ENCODE results near the gene HOXA4. TPM values are rescaled to one million over a fixed set of nuclear protein-coding genes. Genes with fewer than 3 reads are reported as not detected.

The HOXA4 gene
- total RNA-seq, 1 experiment from 2014 or later = 5.6 TPM

DNA sequence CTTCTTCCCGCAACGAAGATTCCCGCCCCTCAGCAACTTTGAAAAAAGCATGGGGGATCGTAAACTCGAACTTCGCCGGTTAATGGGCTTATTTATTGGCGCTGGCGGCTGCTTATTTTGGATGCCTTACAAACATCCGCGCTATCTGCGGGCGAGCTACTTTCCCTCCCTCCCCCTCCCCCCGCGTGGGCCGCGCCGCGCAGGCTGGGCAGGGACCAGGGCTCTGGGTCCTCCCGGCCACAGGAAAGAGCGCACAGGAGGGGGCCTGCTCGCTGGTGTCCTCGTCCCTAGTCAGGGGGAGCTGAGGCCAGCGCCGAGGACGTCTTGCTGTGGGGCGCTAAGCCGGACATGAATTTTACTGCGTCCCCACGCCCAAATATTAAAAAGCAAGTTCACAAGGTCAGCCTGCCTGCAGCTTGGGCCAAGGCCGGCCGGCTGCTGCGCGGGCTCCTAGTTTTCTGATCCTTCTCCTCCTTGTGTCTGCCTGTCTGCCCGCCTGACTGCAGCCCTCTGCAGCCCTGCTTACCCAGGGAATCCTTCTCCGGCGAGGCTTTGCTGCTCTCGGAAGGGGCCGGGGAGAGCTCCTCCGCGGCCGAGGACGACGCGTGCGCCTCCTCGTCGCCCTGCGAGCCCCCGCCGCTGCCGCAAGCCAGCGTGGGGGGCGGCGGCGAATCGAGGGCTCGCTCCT, 42.4 kb upstream of the HOXA4 start:
- Histone ChIP-seq H3K36me3 (peaks cover 5% of the 10 kb centered on the region; the same call in 1 of the 2 replicates), H3K27ac (peak overlapping the region; percentile 82), H3K9me3 (replicated peaks) (no peaks in the 10 kb centered on the region), H3K27me3 (0 out of 2 replicates have a peak, but pooled peaks cover 5% of the 10 kb centered on the region), H3K4me1 (peaks cover 8% of the 10 kb centered on the region), H3K4me3 (peak overlapping the region; percentile 84)
- peak; percentile 70 to 73 for DNase-seq

DNA sequence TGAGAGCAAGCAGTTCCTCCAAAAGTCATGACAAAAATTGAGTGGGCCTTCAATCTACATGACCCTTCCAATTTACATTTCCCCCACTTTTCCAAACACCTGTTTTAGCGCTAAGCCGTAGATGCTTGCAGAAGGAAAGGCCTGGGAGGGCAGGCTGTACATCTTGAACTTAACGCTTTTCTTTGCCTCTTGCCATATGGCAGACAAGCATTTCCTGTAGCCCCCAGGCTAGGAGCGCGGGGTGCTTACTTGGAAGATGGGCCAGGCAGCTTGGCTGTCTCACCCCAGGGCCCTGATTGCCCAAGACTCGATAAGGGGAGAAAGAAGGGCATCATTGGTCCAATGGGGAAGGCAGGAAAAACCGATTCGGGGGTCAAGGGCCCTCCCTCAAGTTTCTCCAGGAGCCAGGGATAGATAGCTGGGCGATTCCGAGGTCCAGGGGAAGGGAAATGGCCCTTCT, 41.8 kb upstream of the HOXA4 start:
- Histone ChIP-seq H3K4me3 (peak overlapping the region; percentile 84), H3K27ac (peak overlapping the region; percentile 82), H3K27me3 (no peaks in the 10 kb centered on the region), H3K36me3 (peaks cover 5% of the 10 kb centered on the region; the same call in 1 of the 2 replicates), H3K9me3 (replicated peaks) (no peaks in the 10 kb centered on the region), H3K4me1 (peaks cover 8% of the 10 kb centered on the region)
- DNase-seq = peak; percentile 30 to 39

DNA sequence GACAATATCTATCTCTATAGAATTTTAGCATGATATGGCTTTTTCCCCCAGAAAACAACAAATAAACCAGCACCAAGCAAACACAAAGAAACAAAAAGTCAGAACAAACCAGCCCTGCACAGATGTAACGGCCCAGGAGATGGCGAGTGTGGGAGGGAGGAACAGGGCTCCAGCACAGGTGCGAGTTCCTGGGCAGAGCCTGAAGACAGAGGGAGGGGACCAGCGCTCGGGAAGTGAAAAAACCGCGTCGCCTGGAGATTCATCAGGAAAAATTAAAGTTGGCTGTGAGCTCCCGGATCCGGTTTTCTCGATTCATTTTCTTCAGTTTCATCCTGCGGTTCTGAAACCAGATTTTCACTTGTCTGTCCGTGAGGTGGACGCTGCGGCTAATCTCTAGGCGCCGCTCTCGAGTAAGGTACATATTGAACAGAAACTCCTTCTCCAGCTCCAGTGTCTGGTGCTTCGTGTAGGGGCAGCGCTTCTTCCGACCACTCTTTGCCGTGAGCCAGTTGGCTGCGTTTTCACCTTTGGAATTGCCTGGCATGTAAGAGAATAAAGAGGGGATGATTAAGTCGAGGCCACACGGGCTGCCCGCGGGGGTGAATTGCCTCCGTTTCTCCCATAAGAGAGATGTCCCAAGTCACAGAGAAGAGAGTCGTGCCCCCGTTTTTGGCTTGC, 41.2 kb upstream of the HOXA4 start:
- Histone ChIP-seq H3K27me3 (no peaks in the 10 kb centered on the region), H3K27ac (no peak overlapping the region), H3K4me3 (peak overlapping the region; percentile 84), H3K9me3 (replicated peaks) (no peaks in the 10 kb centered on the region), H3K36me3 (peaks cover 5% of the 10 kb centered on the region; the same call in 1 of the 2 replicates), H3K4me1 (peaks cover 8% of the 10 kb centered on the region)
- no peak for DNase-seq

DNA sequence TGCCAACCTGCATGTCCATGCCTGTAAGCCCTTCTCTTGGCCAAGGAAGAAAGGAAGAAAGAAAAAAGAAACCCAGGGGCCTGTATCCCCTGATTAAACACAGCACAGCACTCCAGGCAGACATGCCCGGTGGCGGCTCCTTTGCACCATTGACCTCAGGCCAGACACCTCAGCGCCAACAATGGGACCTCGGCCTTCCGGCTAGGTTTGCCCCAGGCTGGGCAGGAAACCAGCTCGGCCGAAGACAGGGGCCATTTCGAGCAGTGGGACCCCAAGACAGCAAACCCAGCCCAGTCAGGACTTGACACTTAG, 40.7 kb upstream of the HOXA4 start:
- Histone ChIP-seq H3K4me1 (peaks cover 8% of the 10 kb centered on the region), H3K9me3 (replicated peaks) (no peaks in the 10 kb centered on the region), H3K36me3 (peaks cover 5% of the 10 kb centered on the region; the same call in 1 of the 2 replicates), H3K27ac (no peak overlapping the region), H3K27me3 (no peaks in the 10 kb centered on the region), H3K4me3 (no peak overlapping the region)
- DNase-seq = no peak

DNA sequence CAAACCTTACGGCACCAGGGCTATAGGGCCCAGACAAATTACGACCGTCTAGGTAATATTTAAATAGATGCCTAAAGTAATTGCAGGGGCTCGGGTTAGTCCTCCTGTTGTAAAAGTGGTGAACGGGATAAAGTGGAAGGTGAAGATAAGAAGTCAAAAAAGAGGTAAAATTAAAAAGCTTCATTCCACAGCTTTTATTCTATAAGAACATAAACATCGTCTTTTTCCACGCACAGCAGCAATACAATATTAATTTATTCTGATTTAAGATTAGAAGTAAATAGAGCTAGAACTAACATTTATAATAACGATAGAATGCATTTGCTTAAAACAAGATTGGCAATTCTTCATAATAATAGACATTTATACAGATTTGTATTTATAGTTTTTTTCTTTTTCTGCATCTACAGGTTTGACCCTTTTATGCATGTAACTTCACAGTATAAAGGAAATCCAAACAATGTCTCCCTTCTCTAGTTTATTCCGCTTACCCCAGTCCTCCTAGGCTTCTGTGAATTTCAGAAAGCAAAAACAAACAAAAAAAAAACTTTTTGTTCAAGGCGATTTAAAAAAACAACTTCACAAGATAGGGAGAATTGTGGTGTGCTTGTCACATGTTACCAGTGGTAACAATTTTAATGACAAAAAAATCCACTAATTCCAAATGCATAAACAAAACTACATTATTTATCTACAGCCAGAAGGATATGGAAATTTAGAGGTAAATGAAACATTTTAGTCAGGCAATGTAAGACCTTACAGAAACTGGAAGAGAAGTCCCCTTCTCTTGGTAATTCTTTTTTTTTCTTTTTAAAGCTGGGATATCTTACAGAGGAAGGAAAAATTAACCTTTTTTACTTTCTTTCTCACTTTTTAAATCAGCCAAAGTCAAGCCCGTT, 40.1 kb upstream of the HOXA4 start:
- no peak for DNase-seq
- Histone ChIP-seq H3K36me3 (peaks cover 5% of the 10 kb centered on the region; the same call in 1 of the 2 replicates), H3K27me3 (no peaks in the 10 kb centered on the region), H3K9me3 (replicated peaks) (no peaks in the 10 kb centered on the region), H3K27ac (no peak overlapping the region), H3K4me3 (no peak overlapping the region), H3K4me1 (peaks cover 8% of the 10 kb centered on the region)

DNA sequence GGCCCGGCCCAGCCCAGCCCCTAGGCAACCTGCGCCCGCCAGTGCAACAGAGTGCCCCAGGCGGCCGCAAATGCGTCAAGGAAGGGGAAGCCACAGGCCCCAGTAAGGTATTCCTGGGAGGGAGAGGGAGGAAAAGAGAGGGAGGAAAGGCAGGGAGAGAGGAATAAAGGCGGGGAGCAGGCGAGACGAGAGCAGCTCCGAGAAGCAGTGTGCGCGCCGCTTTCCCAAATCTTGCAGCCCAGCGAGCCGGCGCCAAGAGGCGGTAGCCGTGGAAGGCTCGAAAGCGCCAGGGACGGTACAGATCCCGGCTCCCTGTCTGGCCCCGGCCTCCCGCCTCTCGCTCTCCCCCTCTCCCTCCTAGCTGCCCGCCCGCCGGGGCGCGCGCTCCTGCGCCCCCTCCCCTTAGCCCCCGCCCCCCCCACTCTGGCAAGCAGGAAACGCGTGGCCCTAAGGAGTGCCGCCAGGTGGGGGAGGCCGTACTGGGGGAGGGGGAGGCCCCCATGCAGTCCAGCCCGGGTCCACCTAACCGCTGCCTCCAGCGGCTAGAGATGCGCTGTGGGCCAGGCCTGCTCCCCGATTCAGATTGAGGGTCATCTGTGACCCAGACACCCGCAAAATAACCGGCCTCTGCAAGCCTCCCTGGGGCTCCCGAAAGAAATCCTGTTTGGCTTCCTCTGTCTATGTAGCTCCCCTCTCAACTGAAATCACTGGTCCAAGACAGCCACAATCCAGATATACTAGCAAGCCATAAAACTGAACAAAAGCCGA, 39.3 kb upstream of the HOXA4 start:
- no peak overlapping the region for H3K4me3 ChIP-seq
- no peaks in the 10 kb centered on the region for H3K9me3 ChIP-seq (replicated peaks)
- no peaks in the 10 kb centered on the region for H3K27me3 ChIP-seq
- no peak overlapping the region for H3K27ac ChIP-seq
- H3K4me1 ChIP-seq = peaks cover 8% of the 10 kb centered on the region
- no peak for DNase-seq
- peaks cover 5% of the 10 kb centered on the region; the same call in 1 of the 2 replicates for H3K36me3 ChIP-seq

DNA sequence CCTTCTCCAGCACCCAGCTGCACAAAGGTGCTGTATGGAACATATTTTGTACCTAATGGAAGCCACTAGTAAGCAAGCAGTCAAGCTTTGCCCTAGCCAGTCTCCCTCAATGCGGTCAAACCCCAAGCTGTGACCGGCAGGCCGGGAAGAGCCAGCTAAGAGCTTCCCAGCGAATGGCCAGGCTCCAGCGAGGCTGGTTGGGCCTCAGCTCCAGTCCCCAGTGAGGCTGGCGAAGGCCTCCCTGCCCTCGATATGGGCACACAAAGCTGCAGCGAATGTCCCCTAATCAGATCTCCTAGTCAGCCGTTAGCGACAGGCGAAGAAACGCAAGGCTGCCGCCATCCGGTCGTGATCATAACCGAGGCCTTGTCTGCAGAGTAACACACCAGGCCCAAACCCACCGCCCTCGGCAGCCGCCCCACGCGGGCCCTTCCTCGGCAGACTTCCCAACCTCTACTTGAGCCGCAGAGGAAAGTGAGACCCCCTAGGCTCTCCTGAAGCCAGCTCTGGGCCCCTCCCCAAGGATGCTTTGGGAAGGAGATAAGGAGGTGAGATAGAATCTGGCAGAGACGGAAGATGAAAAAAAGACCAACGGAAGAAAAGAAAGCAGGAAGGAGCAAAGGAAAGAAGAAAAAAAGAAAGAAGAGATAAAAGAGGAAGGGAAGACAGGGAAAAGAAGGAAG, 37.8 kb upstream of the HOXA4 start:
- Histone ChIP-seq H3K4me3 (no peak overlapping the region), H3K4me1 (peaks cover 8% of the 10 kb centered on the region), H3K27me3 (no peaks in the 10 kb centered on the region), H3K9me3 (replicated peaks) (no peaks in the 10 kb centered on the region), H3K27ac (no peak overlapping the region), H3K36me3 (peaks cover 5% of the 10 kb centered on the region; the same call in 1 of the 2 replicates)
- no peak for DNase-seq

DNA sequence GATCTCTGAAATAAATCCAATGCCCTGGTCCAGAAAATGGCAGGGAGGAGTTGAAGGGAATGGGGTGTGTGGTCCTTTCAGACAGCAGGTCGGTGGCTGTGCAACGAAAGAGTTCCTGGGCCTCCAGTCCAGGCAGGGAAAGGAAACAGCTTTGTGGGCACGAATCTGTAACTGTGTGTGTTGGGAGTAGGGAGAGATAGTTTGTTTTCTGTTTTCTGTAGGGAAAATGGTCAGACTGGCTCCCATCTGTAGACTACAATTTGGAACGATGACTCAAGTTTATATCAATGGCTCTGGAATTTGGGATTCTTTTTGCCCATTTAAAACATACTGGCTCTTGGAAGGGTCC, 37.3 kb upstream of the HOXA4 start:
- no peaks in the 10 kb centered on the region for H3K9me3 ChIP-seq (replicated peaks)
- H3K27ac ChIP-seq = no peak overlapping the region
- peaks cover 8% of the 10 kb centered on the region for H3K4me1 ChIP-seq
- H3K36me3 ChIP-seq = peaks cover 5% of the 10 kb centered on the region; the same call in 1 of the 2 replicates
- no peak overlapping the region for H3K4me3 ChIP-seq
- no peak for DNase-seq
- H3K27me3 ChIP-seq = no peaks in the 10 kb centered on the region

DNA sequence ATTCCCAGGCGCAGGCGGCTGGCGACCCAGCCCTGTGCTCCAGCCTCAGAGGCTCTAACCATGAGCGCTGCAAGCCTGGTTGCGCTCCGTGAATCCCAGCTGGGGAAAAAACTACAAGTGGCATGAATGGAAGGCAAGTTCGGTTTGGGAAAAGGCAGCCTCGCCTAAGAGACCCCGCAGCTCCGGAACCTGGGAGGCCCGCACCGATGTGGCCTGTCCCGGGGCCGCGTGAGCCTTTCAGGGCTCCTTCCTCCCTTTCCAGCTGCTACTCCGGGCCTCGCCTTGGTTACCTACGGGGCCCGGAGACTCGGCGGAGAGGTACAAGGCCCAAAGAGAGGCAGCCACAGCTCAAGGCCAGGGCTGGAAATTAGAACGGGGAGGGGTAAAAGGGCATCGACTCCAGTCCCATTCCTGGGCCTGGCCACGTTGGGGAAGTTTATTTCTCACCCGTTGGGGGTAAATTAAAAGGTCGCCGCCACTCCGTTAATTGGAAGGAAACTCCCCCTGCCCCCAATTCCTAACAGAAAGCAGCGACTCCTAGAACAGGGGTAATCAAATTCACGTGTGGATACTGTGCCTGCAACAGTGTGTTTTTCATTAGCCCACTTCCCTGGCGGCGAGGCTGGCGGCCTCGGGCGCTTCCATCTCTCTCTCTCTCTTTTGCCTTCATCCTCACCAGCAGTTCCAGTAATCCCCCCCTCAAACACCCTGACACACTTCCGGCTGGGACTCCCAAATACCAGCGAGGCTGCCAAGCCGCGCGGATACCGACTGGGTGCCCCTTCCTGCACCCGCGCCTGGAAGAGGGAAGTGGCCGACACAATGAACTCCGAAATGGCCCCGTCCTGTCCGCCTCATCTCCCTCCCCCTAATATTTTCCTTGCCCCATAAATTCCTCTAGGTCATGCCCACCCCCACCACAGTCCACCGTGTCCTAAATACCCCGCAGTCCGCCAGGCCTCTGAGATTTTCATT, 36.3 kb upstream of the HOXA4 start:
- no peak overlapping the region for H3K4me3 ChIP-seq
- H3K4me1 ChIP-seq = peaks cover 3% of the 10 kb centered on the region; the same call in 1 of the 2 replicates
- DNase-seq = no peak
- no peaks in the 10 kb centered on the region for H3K27me3 ChIP-seq
- H3K9me3 ChIP-seq (replicated peaks) = no peaks in the 10 kb centered on the region
- no peak overlapping the region for H3K27ac ChIP-seq
- peaks cover 5% of the 10 kb centered on the region; the same call in 1 of the 2 replicates for H3K36me3 ChIP-seq

DNA sequence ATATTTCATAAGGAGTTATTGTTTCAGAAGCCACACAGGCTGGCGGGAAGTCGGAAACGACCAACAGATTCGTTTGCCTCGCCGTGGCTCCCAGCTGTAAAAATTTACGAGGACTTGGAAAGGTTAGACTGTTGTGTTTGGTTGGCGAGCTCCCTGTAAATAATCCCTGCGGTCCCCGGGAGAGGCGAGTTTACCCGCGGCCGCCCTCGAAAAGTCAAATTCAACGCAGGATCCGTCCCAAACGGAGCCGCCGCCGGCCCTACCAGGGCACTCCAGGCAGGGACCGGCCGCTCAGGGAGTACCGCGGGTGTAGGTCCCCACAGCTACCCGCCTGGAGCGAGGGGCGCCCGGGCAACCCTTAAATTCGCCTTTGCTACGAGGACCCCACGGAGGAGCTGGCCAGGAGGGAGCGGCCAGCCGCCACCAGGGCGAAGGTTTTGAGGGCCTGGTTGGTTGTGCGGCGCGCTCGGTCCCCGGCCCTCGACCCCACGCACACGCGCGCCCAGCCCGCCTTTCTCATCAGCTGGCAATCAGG, 35.5 kb upstream of the HOXA4 start:
- Histone ChIP-seq H3K9me3 (replicated peaks) (no peaks in the 10 kb centered on the region), H3K27ac (no peak overlapping the region), H3K4me3 (no peak overlapping the region), H3K4me1 (no peaks in the 10 kb centered on the region), H3K27me3 (no peaks in the 10 kb centered on the region), H3K36me3 (peaks cover 2% of the 10 kb centered on the region; the same call in 1 of the 2 replicates)
- no peak for DNase-seq

DNA sequence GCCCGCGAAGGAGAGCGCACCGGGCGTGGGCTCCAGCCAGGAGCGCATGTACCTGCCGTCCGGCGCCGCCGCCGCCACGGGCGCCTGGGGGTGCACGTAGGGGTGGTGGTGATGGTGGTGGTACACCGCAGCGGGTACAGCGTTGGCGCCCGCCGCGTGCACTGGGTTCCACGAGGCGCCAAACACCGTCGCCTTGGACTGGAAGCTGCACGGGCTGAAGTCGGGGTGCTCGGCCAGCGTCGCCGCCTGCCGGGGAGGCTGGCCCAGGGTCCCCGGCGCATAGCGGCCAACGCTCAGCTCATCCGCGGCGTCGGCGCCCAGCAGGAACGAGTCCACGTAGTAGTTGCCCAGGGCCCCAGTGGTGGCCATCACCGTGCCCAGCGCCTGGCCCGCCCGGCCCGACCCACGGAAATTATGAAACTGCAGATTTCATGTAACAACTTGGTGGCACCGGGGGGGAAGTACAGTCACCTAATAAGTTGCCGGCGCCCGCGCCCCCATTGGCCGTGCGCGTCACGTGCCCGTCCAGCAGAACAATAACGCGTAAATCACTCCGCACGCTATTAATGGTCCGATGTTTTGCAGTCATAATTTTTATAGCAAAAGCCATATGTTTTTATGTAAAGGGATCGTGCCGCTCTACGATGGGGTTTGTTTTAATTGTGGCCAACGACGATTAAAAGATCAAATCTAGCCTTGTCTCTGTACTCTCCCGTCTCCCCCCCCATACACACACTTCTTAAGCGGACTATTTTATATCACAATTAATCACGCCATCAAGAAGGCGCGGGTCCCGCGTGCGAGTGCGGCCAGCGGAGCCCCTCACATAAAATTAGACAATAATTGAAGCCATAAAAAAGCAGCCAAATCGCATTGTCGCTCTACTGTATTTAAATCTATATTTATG, 34.8 kb upstream of the HOXA4 start, which contains the start of gene HOXA9:
TSS of gene HOXA9 (minus strand) at position 449 of the 907 bp plus-strand sequence. CDS start at position 369, 80 bp downstream.
- H3K4me1 ChIP-seq = no peaks in the 10 kb centered on the region
- no peaks in the 10 kb centered on the region for H3K9me3 ChIP-seq (replicated peaks)
- H3K4me3 ChIP-seq = no peak within 1 kb of the TSS
- no peaks in the 10 kb centered on the region for H3K27me3 ChIP-seq
- H3K27ac ChIP-seq = no peak within 1 kb of the TSS
- DNase-seq = no peak
- H3K36me3 ChIP-seq = no peaks in the 10 kb centered on the region; the same call in 1 of the 2 replicates
